ENCODE data around the gene TMEM238. TPM values are rescaled to one million over a fixed set of nuclear protein-coding genes. Genes with fewer than 3 reads are reported as not detected.

Gene TMEM238
- total and polyA plus RNA-seq, 9 of the 15 experiments (the other 6 are each of a cell fraction or from before 2014, with no cell fraction given), result 0.18 to 5.1 (median 1.3) TPM; not detected in 4

DNA sequence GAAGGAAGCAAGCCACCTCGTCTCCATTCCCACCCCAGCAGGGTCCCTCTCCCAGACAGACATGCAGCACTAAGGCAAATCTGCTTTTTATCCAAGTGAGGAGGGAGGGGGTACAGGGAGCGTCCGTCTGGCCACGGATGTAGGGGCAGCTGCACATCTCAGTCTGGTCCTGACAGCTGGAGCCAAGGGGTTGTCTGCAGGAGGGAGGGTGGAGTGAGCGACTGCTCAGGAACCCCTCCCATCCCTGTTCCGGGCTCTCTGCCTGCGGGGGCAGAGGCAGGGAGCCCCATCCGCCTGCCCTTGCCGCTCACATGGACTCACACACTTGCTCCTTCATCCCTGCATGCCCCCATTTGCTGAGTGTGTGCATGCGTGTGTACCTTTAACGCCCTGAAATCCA, 4.9 kb downstream of the TMEM238 start (continued):
- TF ChIP-seq, protein P1, sequence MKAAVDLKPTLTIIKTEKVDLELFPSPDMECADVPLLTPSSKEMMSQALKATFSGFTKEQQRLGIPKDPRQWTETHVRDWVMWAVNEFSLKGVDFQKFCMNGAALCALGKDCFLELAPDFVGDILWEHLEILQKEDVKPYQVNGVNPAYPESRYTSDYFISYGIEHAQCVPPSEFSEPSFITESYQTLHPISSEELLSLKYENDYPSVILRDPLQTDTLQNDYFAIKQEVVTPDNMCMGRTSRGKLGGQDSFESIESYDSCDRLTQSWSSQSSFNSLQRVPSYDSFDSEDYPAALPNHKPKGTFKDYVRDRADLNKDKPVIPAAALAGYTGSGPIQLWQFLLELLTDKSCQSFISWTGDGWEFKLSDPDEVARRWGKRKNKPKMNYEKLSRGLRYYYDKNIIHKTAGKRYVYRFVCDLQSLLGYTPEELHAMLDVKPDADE (conservative IDR thresholded peaks at IDR 0.05; ENCODE audit: control insufficient read depth, low read depth, low read length), result no peak
- TF ChIP-seq POLR3A (IDR thresholded peaks at IDR 0.05; ENCODE audit: borderline replicate concordance, extremely low read depth, insufficient read depth, insufficient read length) (no peak), SRSF9 (IDR thresholded peaks at IDR 0.05; ENCODE audit: borderline replicate concordance, low read depth, low read length) (no peak), POLR2AphosphoS2 (IDR thresholded peaks at IDR 0.05; ENCODE audit: low read length) (no peak), SMAD3 (CRISPR knock-in tag; conservative IDR thresholded peaks at IDR 0.05) (no peak), ARID1B (IDR thresholded peaks at IDR 0.05) (no peak), FOXK1 (CRISPR knock-in tag; IDR thresholded peaks at IDR 0.05; ENCODE audit: borderline replicate concordance) (no peak), SMAD4 (CRISPR knock-in tag; conservative IDR thresholded peaks at IDR 0.05) (no peak)
- TF ChIP-seq, protein P2, sequence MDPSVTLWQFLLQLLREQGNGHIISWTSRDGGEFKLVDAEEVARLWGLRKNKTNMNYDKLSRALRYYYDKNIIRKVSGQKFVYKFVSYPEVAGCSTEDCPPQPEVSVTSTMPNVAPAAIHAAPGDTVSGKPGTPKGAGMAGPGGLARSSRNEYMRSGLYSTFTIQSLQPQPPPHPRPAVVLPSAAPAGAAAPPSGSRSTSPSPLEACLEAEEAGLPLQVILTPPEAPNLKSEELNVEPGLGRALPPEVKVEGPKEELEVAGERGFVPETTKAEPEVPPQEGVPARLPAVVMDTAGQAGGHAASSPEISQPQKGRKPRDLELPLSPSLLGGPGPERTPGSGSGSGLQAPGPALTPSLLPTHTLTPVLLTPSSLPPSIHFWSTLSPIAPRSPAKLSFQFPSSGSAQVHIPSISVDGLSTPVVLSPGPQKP (CRISPR knock-in tag; IDR thresholded peaks at IDR 0.05), result no peak
- TF ChIP-seq, protein P3, sequence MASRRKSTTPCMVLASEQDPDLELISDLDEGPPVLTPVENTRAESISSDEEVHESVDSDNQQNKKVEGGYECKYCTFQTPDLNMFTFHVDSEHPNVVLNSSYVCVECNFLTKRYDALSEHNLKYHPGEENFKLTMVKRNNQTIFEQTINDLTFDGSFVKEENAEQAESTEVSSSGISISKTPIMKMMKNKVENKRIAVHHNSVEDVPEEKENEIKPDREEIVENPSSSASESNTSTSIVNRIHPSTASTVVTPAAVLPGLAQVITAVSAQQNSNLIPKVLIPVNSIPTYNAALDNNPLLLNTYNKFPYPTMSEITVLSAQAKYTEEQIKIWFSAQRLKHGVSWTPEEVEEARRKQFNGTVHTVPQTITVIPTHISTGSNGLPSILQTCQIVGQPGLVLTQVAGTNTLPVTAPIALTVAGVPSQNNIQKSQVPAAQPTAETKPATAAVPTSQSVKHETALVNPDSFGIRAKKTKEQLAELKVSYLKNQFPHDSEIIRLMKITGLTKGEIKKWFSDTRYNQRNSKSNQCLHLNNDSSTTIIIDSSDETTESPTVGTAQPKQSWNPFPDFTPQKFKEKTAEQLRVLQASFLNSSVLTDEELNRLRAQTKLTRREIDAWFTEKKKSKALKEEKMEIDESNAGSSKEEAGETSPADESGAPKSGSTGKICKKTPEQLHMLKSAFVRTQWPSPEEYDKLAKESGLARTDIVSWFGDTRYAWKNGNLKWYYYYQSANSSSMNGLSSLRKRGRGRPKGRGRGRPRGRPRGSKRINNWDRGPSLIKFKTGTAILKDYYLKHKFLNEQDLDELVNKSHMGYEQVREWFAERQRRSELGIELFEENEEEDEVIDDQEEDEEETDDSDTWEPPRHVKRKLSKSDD (conservative IDR thresholded peaks at IDR 0.05; ENCODE audit: low read length), result no peak

All from K562 (cell line).